ENCODE data around the gene TRHDE. TPM values are rescaled to one million over a fixed set of nuclear protein-coding genes. Genes with fewer than 3 reads are reported as not detected.

Gene TRHDE
- total RNA-seq, 5 donors from 2014 or later (not counting 1 experiment from before 2014, with no cell fraction given) = 0.23 TPM; not detected in 4

GRCh38 chr12:72432037-72432604 is 160.0 kb downstream of the TRHDE start:
- H3K36me3 ChIP-seq (ENCODE audit: control insufficient read depth in 2 of 2, extremely low read depth in 1 of 2, insufficient read depth in 1 of 2, low read length in 1 of 2) = no peaks in the 10 kb centered on the region
- DNase-seq (no peak), ATAC-seq (replicated peaks in 1 of 4) (no peak)
- H3K27ac Mint-ChIP-seq = no peak overlapping the region
- H3K4me3 ChIP-seq (ENCODE audit: control insufficient read depth in 1 of 2, extremely low read depth in 1 of 2, low read length in 1 of 2) = no peak overlapping the region
- H3K9me3 Mint-ChIP-seq = peaks cover 2 to 13% (median 5%) of the 10 kb centered on the region in 3 donors
- 85% methylated on average over 4 of the region's 7 CpGs for WGBS (ENCODE audit: insufficient coverage)
- no peak overlapping the region for H3K4me3 Mint-ChIP-seq
- CTCF ChIA-PET = no interaction called here
- no peak overlapping the region for H3K27ac ChIP-seq (ENCODE audit: low read length)
- H3K36me3 Mint-ChIP-seq = no peaks in the 10 kb centered on the region
- no peaks in the 10 kb centered on the region for H3K27me3 ChIP-seq (replicated peaks in 1 of 2; ENCODE audit: control insufficient read depth in 2 of 2, extremely low read depth in 1 of 2, insufficient read depth in 2 of 2, low read length in 1 of 2)
- H3K4me1 Mint-ChIP-seq = no peaks in the 10 kb centered on the region
- no peaks in the 10 kb centered on the region for H3K4me1 ChIP-seq (ENCODE audit: control insufficient read depth in 1 of 2, extremely low read depth in 1 of 2, insufficient read depth in 2 of 2, low read length in 2 of 2)
- no peaks in the 10 kb centered on the region for H3K27me3 Mint-ChIP-seq
- POLR2A ChIA-PET = no interaction called here
- H3K9me3 ChIP-seq = no peaks in the 10 kb centered on the region

- no peak overlapping the region for H3K4me3 Mint-ChIP-seq
- no CpG with 5 or more reads among the region's 1 CpG for WGBS (ENCODE audit: insufficient coverage)
- peaks cover 3 to 9% (median 7%) of the 10 kb centered on the region in 3 donors for H3K9me3 Mint-ChIP-seq
- H3K36me3 ChIP-seq (ENCODE audit: control insufficient read depth in 2 of 2, extremely low read depth in 1 of 2, insufficient read depth in 1 of 2, low read length in 1 of 2) = no peaks in the 10 kb centered on the region
- ATAC-seq (replicated peaks in 1 of 4) (no peak), DNase-seq (no peak)
- no peak overlapping the region for H3K27ac ChIP-seq (ENCODE audit: low read length)
- no peak overlapping the region for H3K27ac Mint-ChIP-seq
- ChIA-PET CTCF (no interaction called here), POLR2A (no interaction called here)
- no peaks in the 10 kb centered on the region for H3K27me3 Mint-ChIP-seq
- no peaks in the 10 kb centered on the region for H3K4me1 ChIP-seq (ENCODE audit: control insufficient read depth in 1 of 2, extremely low read depth in 1 of 2, insufficient read depth in 2 of 2, low read length in 2 of 2)
- no peaks in the 10 kb centered on the region for H3K9me3 ChIP-seq
- no peaks in the 10 kb centered on the region for H3K36me3 Mint-ChIP-seq
- no peaks in the 10 kb centered on the region for H3K4me1 Mint-ChIP-seq
- no peaks in the 10 kb centered on the region for H3K27me3 ChIP-seq (replicated peaks in 1 of 2; ENCODE audit: control insufficient read depth in 2 of 2, extremely low read depth in 1 of 2, insufficient read depth in 2 of 2, low read length in 1 of 2)
- H3K4me3 ChIP-seq (ENCODE audit: control insufficient read depth in 1 of 2, extremely low read depth in 1 of 2, low read length in 1 of 2) = no peak overlapping the region
Measured at GRCh38 chr12:72433298-72433697, 161.1 kb downstream of the TRHDE start.

- Histone ChIP-seq H3K9me3 (no peaks in the 10 kb centered on the region), H3K4me1 (ENCODE audit: control insufficient read depth in 1 of 2, extremely low read depth in 1 of 2, insufficient read depth in 2 of 2, low read length in 2 of 2) (no peaks in the 10 kb centered on the region), H3K27ac (ENCODE audit: low read length) (no peak overlapping the region), H3K36me3 (ENCODE audit: control insufficient read depth in 2 of 2, extremely low read depth in 1 of 2, insufficient read depth in 1 of 2, low read length in 1 of 2) (no peaks in the 10 kb centered on the region), H3K4me3 (ENCODE audit: control insufficient read depth in 1 of 2, extremely low read depth in 1 of 2, low read length in 1 of 2) (no peak overlapping the region), H3K27me3 (replicated peaks in 1 of 2; ENCODE audit: control insufficient read depth in 2 of 2, extremely low read depth in 1 of 2, insufficient read depth in 2 of 2, low read length in 1 of 2) (no peaks in the 10 kb centered on the region)
- WGBS (ENCODE audit: insufficient coverage) = no CpG with 5 or more reads among the region's 1 CpG
- Mint-ChIP-seq H3K27ac (no peak overlapping the region), H3K27me3 (no peaks in the 10 kb centered on the region), H3K4me3 (no peak overlapping the region), H3K4me1 (no peaks in the 10 kb centered on the region), H3K9me3 (peaks cover 0 to 16% (median 11%) of the 10 kb centered on the region in 3 donors), H3K36me3 (no peaks in the 10 kb centered on the region)
- CTCF ChIA-PET = no interaction called here
- DNase-seq = no peak
- POLR2A ChIA-PET = no interaction called here
- no peak for ATAC-seq (replicated peaks in 1 of 4)
Measured at GRCh38 chr12:72434999-72435398, 162.8 kb downstream of the TRHDE start.

GRCh38 chr12:72442217-72442616 is 170.0 kb downstream of the TRHDE start:
- no peaks in the 10 kb centered on the region for H3K27me3 Mint-ChIP-seq
- no peak overlapping the region for H3K27ac Mint-ChIP-seq
- ChIA-PET CTCF (no interaction called here), POLR2A (no interaction called here)
- no peak overlapping the region for H3K4me3 Mint-ChIP-seq
- H3K4me3 ChIP-seq (ENCODE audit: control insufficient read depth in 1 of 2, extremely low read depth in 1 of 2, low read length in 1 of 2) = no peak overlapping the region
- peaks cover 10 to 24% (median 23%) of the 10 kb centered on the region in 3 donors for H3K9me3 Mint-ChIP-seq
- H3K4me1 Mint-ChIP-seq = no peaks in the 10 kb centered on the region
- H3K36me3 Mint-ChIP-seq = no peaks in the 10 kb centered on the region
- no peaks in the 10 kb centered on the region for H3K4me1 ChIP-seq (ENCODE audit: control insufficient read depth in 1 of 2, extremely low read depth in 1 of 2, insufficient read depth in 2 of 2, low read length in 2 of 2)
- no CpG with 5 or more reads among the region's 2 CpGs for WGBS (ENCODE audit: insufficient coverage)
- H3K9me3 ChIP-seq = no peaks in the 10 kb centered on the region
- H3K36me3 ChIP-seq (ENCODE audit: control insufficient read depth in 2 of 2, extremely low read depth in 1 of 2, insufficient read depth in 1 of 2, low read length in 1 of 2) = no peaks in the 10 kb centered on the region
- H3K27ac ChIP-seq (ENCODE audit: low read length) = no peak overlapping the region
- no peaks in the 10 kb centered on the region for H3K27me3 ChIP-seq (replicated peaks in 1 of 2; ENCODE audit: control insufficient read depth in 2 of 2, extremely low read depth in 1 of 2, insufficient read depth in 2 of 2, low read length in 1 of 2)
- no peak for DNase-seq
- ATAC-seq (replicated peaks in 1 of 4) = no peak

- Histone ChIP-seq H3K4me1 (ENCODE audit: control insufficient read depth in 1 of 2, extremely low read depth in 1 of 2, insufficient read depth in 2 of 2, low read length in 2 of 2) (no peaks in the 10 kb centered on the region), H3K27ac (ENCODE audit: low read length) (no peak overlapping the region), H3K27me3 (replicated peaks in 1 of 2; ENCODE audit: control insufficient read depth in 2 of 2, extremely low read depth in 1 of 2, insufficient read depth in 2 of 2, low read length in 1 of 2) (no peaks in the 10 kb centered on the region), H3K9me3 (no peaks in the 10 kb centered on the region), H3K36me3 (ENCODE audit: control insufficient read depth in 2 of 2, extremely low read depth in 1 of 2, insufficient read depth in 1 of 2, low read length in 1 of 2) (no peaks in the 10 kb centered on the region), H3K4me3 (ENCODE audit: control insufficient read depth in 1 of 2, extremely low read depth in 1 of 2, low read length in 1 of 2) (no peak overlapping the region)
- DNase-seq (no peak), ATAC-seq (replicated peaks in 1 of 4) (no peak)
- CTCF ChIA-PET = no interaction called here
- Mint-ChIP-seq H3K4me3 (no peak overlapping the region), H3K36me3 (no peaks in the 10 kb centered on the region), H3K9me3 (peaks cover 10 to 18% (median 17%) of the 10 kb centered on the region in 3 donors), H3K4me1 (no peaks in the 10 kb centered on the region), H3K27me3 (no peaks in the 10 kb centered on the region), H3K27ac (no peak overlapping the region)
- POLR2A ChIA-PET = no interaction called here
Measured at GRCh38 chr12:72444125-72444524, 172.0 kb downstream of the TRHDE start.

- peaks cover 10 to 17% (median 15%) of the 10 kb centered on the region in 3 donors for H3K9me3 Mint-ChIP-seq
- H3K9me3 ChIP-seq = no peaks in the 10 kb centered on the region
- no peak overlapping the region for H3K27ac ChIP-seq (ENCODE audit: low read length)
- no peaks in the 10 kb centered on the region for H3K36me3 ChIP-seq (ENCODE audit: control insufficient read depth in 2 of 2, extremely low read depth in 1 of 2, insufficient read depth in 1 of 2, low read length in 1 of 2)
- no peak overlapping the region for H3K27ac Mint-ChIP-seq
- no peak overlapping the region for H3K4me3 ChIP-seq (ENCODE audit: control insufficient read depth in 1 of 2, extremely low read depth in 1 of 2, low read length in 1 of 2)
- H3K27me3 Mint-ChIP-seq = no peaks in the 10 kb centered on the region
- ATAC-seq (replicated peaks in 1 of 4) (no peak), DNase-seq (no peak)
- no peak overlapping the region for H3K4me3 Mint-ChIP-seq
- no peaks in the 10 kb centered on the region for H3K36me3 Mint-ChIP-seq
- ChIA-PET POLR2A (interaction anchor here in 1 of 2 donors (0.7 kb wide), 1 partner anchor 1961 kb away, joined by 3 read pairs; no protein-coding TSS in a partner anchor), CTCF (no interaction called here)
- no CpG with 5 or more reads among the region's 2 CpGs for WGBS (ENCODE audit: insufficient coverage)
- no peaks in the 10 kb centered on the region for H3K4me1 ChIP-seq (ENCODE audit: control insufficient read depth in 1 of 2, extremely low read depth in 1 of 2, insufficient read depth in 2 of 2, low read length in 2 of 2)
- H3K27me3 ChIP-seq (replicated peaks in 1 of 2; ENCODE audit: control insufficient read depth in 2 of 2, extremely low read depth in 1 of 2, insufficient read depth in 2 of 2, low read length in 1 of 2) = no peaks in the 10 kb centered on the region
- no peaks in the 10 kb centered on the region for H3K4me1 Mint-ChIP-seq
Measured at GRCh38 chr12:72444566-72444965, 172.4 kb downstream of the TRHDE start.

- ChIA-PET CTCF (no interaction called here), POLR2A (no interaction called here)
- Mint-ChIP-seq H3K36me3 (no peaks in the 10 kb centered on the region), H3K4me1 (no peaks in the 10 kb centered on the region), H3K4me3 (no peak overlapping the region), H3K27me3 (no peaks in the 10 kb centered on the region), H3K27ac (no peak overlapping the region), H3K9me3 (peaks cover 9 to 14% (median 11%) of the 10 kb centered on the region in 3 donors)
- Histone ChIP-seq H3K4me3 (ENCODE audit: control insufficient read depth in 1 of 2, extremely low read depth in 1 of 2, low read length in 1 of 2) (no peak overlapping the region), H3K27ac (ENCODE audit: low read length) (no peak overlapping the region), H3K36me3 (ENCODE audit: control insufficient read depth in 2 of 2, extremely low read depth in 1 of 2, insufficient read depth in 1 of 2, low read length in 1 of 2) (no peaks in the 10 kb centered on the region), H3K9me3 (no peaks in the 10 kb centered on the region), H3K4me1 (ENCODE audit: control insufficient read depth in 1 of 2, extremely low read depth in 1 of 2, insufficient read depth in 2 of 2, low read length in 2 of 2) (no peaks in the 10 kb centered on the region), H3K27me3 (replicated peaks in 1 of 2; ENCODE audit: control insufficient read depth in 2 of 2, extremely low read depth in 1 of 2, insufficient read depth in 2 of 2, low read length in 1 of 2) (no peaks in the 10 kb centered on the region)
- WGBS (ENCODE audit: insufficient coverage) = no CpG with 5 or more reads among the region's 1 CpG
- no peak for ATAC-seq (replicated peaks in 1 of 4)
- DNase-seq = no peak
Measured at GRCh38 chr12:72448089-72448488, 175.9 kb downstream of the TRHDE start.

All from T-cell (primary cell).